ENCODE results near the gene TFF1.

The TFF1 gene

GRCh38 chr21:42358937-42359336, 7.4 kb downstream of the TFF1 start:
- no peak for DNase-seq

- no peak for DNase-seq
These were observed 8.1 kb downstream of the TFF1 start for GRCh38 chr21:42358261-42358660.

- no peak for DNase-seq
These were observed 9.0 kb downstream of the TFF1 start for GRCh38 chr21:42357307-42357706.

GRCh38 chr21:42356650-42357049, 9.7 kb downstream of the TFF1 start:
- DNase-seq = no peak

- DNase-seq = no peak
These were observed 10.3 kb downstream of the TFF1 start for GRCh38 chr21:42356046-42356445.

GRCh38 chr21:42353623-42354022, 12.7 kb downstream of the TFF1 start:
- no peak for DNase-seq

- DNase-seq = no peak
These were observed 13.8 kb downstream of the TFF1 start for GRCh38 chr21:42352441-42353095.

GRCh38 chr21:42351626-42352440, 14.5 kb downstream of the TFF1 start:
- no peak for DNase-seq

- no peak for DNase-seq
These were observed 15.4 kb downstream of the TFF1 start, which contains the start of gene TFF2 for GRCh38 chr21:42350927-42351426. TSS of gene TFF2 (minus strand) at chr21:42350994. CDS start at chr21:42350957, 37 bp downstream.

- no peak for DNase-seq
These were observed 15.9 kb downstream of the TFF1 start for GRCh38 chr21:42350318-42350910.

- DNase-seq = no peak
These were observed 16.7 kb downstream of the TFF1 start for GRCh38 chr21:42349420-42350317.

GRCh38 chr21:42348762-42349161, 17.6 kb downstream of the TFF1 start:
- no peak for DNase-seq

GRCh38 chr21:42347601-42348327, 18.6 kb downstream of the TFF1 start:
- DNase-seq = no peak

GRCh38 chr21:42346866-42347600, 19.3 kb downstream of the TFF1 start:
- DNase-seq = no peak

GRCh38 chr21:42346441-42346840, 19.9 kb downstream of the TFF1 start:
- no peak for DNase-seq

GRCh38 chr21:42344631-42345030, 21.7 kb downstream of the TFF1 start:
- DNase-seq = no peak

- DNase-seq = no peak
These were observed 22.3 kb downstream of the TFF1 start for GRCh38 chr21:42343963-42344510.

- DNase-seq = no peak
These were observed 22.8 kb downstream of the TFF1 start for GRCh38 chr21:42343556-42343955.

- DNase-seq = no peak
These were observed 23.2 kb downstream of the TFF1 start for GRCh38 chr21:42343101-42343500.

- no peak for DNase-seq
These were observed 24.4 kb downstream of the TFF1 start for GRCh38 chr21:42341776-42342542.
